Measurements from ENCODE around the gene TMPRSS6.

Gene TMPRSS6

GRCh38 chr22:37030560-37031281 is 78.8 kb downstream of the TMPRSS6 start:
- DNase-seq (ENCODE audit: low spot score) (no peak), FAIRE-seq (no peak)

GRCh38 chr22:37028692-37029674 is 80.5 kb downstream of the TMPRSS6 start:
- DNase-seq (ENCODE audit: low spot score) = no peak
- no peak for FAIRE-seq

- FAIRE-seq (no peak), DNase-seq (ENCODE audit: low spot score) (no peak)
Observed at GRCh38 chr22:37027556-37027955, 82.0 kb downstream of the TMPRSS6 start.

GRCh38 chr22:37026325-37026724 is 83.2 kb downstream of the TMPRSS6 start:
- FAIRE-seq (no peak), DNase-seq (ENCODE audit: low spot score) (no peak)

GRCh38 chr22:37025500-37026070 is 83.9 kb downstream of the TMPRSS6 start:
- FAIRE-seq (no peak), DNase-seq (ENCODE audit: low spot score) (no peak)

GRCh38 chr22:37024339-37025157 is 85.0 kb downstream of the TMPRSS6 start:
- FAIRE-seq (no peak), DNase-seq (ENCODE audit: low spot score) (no peak)

GRCh38 chr22:37023743-37024338 is 85.7 kb downstream of the TMPRSS6 start:
- DNase-seq (ENCODE audit: low spot score) (no peak), FAIRE-seq (no peak)

- no peak for FAIRE-seq
- DNase-seq (ENCODE audit: low spot score) = no peak
Observed at GRCh38 chr22:37022483-37023337, 86.8 kb downstream of the TMPRSS6 start.

- FAIRE-seq = no peak
- DNase-seq (ENCODE audit: low spot score) = no peak
Observed at GRCh38 chr22:37021710-37022482, 87.6 kb downstream of the TMPRSS6 start.

- no peak for FAIRE-seq
Observed at GRCh38 chr22:37021041-37021440, 88.5 kb downstream of the TMPRSS6 start.

GRCh38 chr22:37020192-37020479 is 89.4 kb downstream of the TMPRSS6 start:
- no peak for FAIRE-seq
- DNase-seq (ENCODE audit: low spot score) = peak; percentile 38

More at GRCh38 chr22:37021041-37021440, 88.5 kb downstream of the TMPRSS6 start:
- DNase-seq (ENCODE audit: low spot score) = no peak

GRCh38 chr22:37019309-37020191 is 90.0 kb downstream of the TMPRSS6 start, which contains the start of the genes MPST and TST:
MPST (plus strand) TSS chr22:37019742; CDS start chr22:37019837, 95 bp downstream.
TST (minus strand) TSS chr22:37019447; CDS start chr22:37018732, 715 bp downstream.
- no peak for FAIRE-seq
- peak; percentile 34 for DNase-seq (ENCODE audit: low spot score)

- no peak for DNase-seq (ENCODE audit: low spot score)
- no peak for FAIRE-seq
Observed at GRCh38 chr22:37018815-37019308, 90.7 kb downstream of the TMPRSS6 start.

- DNase-seq (ENCODE audit: low spot score) (no peak), FAIRE-seq (no peak)
Observed at GRCh38 chr22:37018086-37018814, 91.3 kb downstream of the TMPRSS6 start.

GRCh38 chr22:37017356-37017755 is 92.2 kb downstream of the TMPRSS6 start:
- no peak for DNase-seq (ENCODE audit: low spot score)
- no peak for FAIRE-seq

- no peak for FAIRE-seq
Observed at GRCh38 chr22:37016134-37016910, 93.2 kb downstream of the TMPRSS6 start.

GRCh38 chr22:37015587-37015878 is 94.0 kb downstream of the TMPRSS6 start:
- DNase-seq (ENCODE audit: low spot score) (no peak), FAIRE-seq (no peak)

More at GRCh38 chr22:37016134-37016910, 93.2 kb downstream of the TMPRSS6 start:
- no peak for DNase-seq (ENCODE audit: low spot score)

Data from RCC 7860 (cell line).